HEK293 (cell line): ENCODE measurements around the gene BDH1.

Source experiments
- CTCF ChIA-PET: fragments of 350-600 bp; formaldehyde crosslinking; extraction: SDS; loops from one replicate; lab custom pipeline; 2021; ENCODE audit warnings: antibody characterized with exemption; lab: Yijun Ruan, JAX
- POLR2A ChIA-PET: fragments of 300-600 bp; formaldehyde crosslinking; extraction: SDS; loops from one replicate; lab custom pipeline; 2020; ENCODE audit warnings: antibody characterized with exemption, inconsistent platforms; lab: Yijun Ruan, JAX
- H3K27ac ChIP-seq: fragments of 200-500 bp; sonication (Bioruptor generic); 2 replicates; pipeline ENCODE4 v1.5.1; 2014; ENCODE audit warnings: low read depth, low read length, control low read depth, inconsistent platforms; ENCODE audit errors: extremely low read depth
- H3K36me3 ChIP-seq, 2 experiments: fragments of 200-500 bp in 1 of 2; sonication (Bioruptor generic) in 1 of 2; 1 replicate in 1 of 2; 2 replicates in 1 of 2; pipeline ENCODE4 v1.5.1; 2014 to 2017; ENCODE audit warnings: inconsistent platforms in 2 of 2, low read length in 2 of 2; ENCODE audit not compliant: control insufficient read depth in 2 of 2, insufficient read depth in 1 of 2
- H3K4me1 ChIP-seq: fragments of 200-500 bp; sonication (Bioruptor generic); 2 replicates; pipeline ENCODE4 v1.5.1; 2014; ENCODE audit warnings: mild to moderate bottlenecking, low read length, inconsistent platforms; ENCODE audit not compliant: control insufficient read depth, insufficient read depth
- H3K4me3 ChIP-seq: 2 replicates; pipeline ENCODE4 v1.5.1; 2011; ENCODE audit warnings: low read depth, mild to moderate bottlenecking, control low read depth, low read length, moderate library complexity
- H3K9me3 ChIP-seq: fragments of 200-500 bp; sonication (Bioruptor generic); 2 replicates; pipeline ENCODE4 v1.5.1; 2014; ENCODE audit warnings: low read depth, low read length, inconsistent platforms; ENCODE audit not compliant: control insufficient read depth, insufficient read depth
- BCL11B ChIP-seq: fragments of 450-650 bp; formaldehyde crosslinking; IDR thresholded peaks from 2 replicates; pipeline ENCODE4 v1.5.1; 2016; ENCODE audit warnings: low read depth, missing biosample characterization, missing genetic modification characterization
- GLI2 ChIP-seq: fragments of 450-650 bp; formaldehyde crosslinking; IDR thresholded peaks from 2 replicates; pipeline ENCODE4; 2017; ENCODE audit warnings: missing biosample characterization, missing genetic modification characterization, low read depth, borderline replicate concordance
- KLF1 ChIP-seq: fragments of 450-650 bp; formaldehyde crosslinking; IDR thresholded peaks from 2 replicates; pipeline ENCODE4 v1.5.1; 2016; ENCODE audit warnings: missing biosample characterization, missing genetic modification characterization
- KLF8 ChIP-seq: fragments of 450-650 bp; formaldehyde crosslinking; IDR thresholded peaks from 2 replicates; pipeline ENCODE4 v1.5.1; 2016; ENCODE audit warnings: missing biosample characterization, missing genetic modification characterization
- MEIS1 ChIP-seq: sonication (generic); formaldehyde crosslinking; IDR thresholded peaks from 2 replicates; pipeline ENCODE4 v1.8.1; 2022; ENCODE audit warnings: missing genetic modification reagents, mild to moderate bottlenecking, borderline replicate concordance
- ZBTB17 ChIP-seq: fragments of 450-650 bp; formaldehyde crosslinking; IDR thresholded peaks from 2 replicates; pipeline ENCODE4 v1.5.1; 2016; ENCODE audit warnings: missing biosample characterization, missing genetic modification characterization
- ZBTB7A ChIP-seq: fragments of 450-650 bp; formaldehyde crosslinking; IDR thresholded peaks from 2 replicates; pipeline ENCODE4 v1.5.1; 2016; ENCODE audit warnings: low read depth, missing biosample characterization, missing genetic modification characterization
- ZFHX2 ChIP-seq: fragments of 450-650 bp; formaldehyde crosslinking; conservative IDR thresholded peaks from 2 replicates; pipeline ENCODE4 v1.5.1; 2016; ENCODE audit warnings: missing biosample characterization, missing genetic modification characterization
- ZNF114 ChIP-seq: fragments of 450-650 bp; formaldehyde crosslinking; IDR thresholded peaks from 2 replicates; pipeline ENCODE4 v1.5.0; 2017; ENCODE audit warnings: missing biosample characterization, missing genetic modification characterization
- ZNF138 ChIP-seq: fragments of 450-650 bp; formaldehyde crosslinking; IDR thresholded peaks from 2 replicates; pipeline ENCODE4 v1.5.1; 2016; ENCODE audit warnings: missing biosample characterization, missing genetic modification characterization, borderline replicate concordance
- ZNF169 ChIP-seq: fragments of 450-650 bp; formaldehyde crosslinking; IDR thresholded peaks from 2 replicates; pipeline ENCODE4 v1.5.1; 2016; ENCODE audit warnings: missing biosample characterization, missing genetic modification characterization
- ZNF19 ChIP-seq: fragments of 450-650 bp; formaldehyde crosslinking; IDR thresholded peaks from 2 replicates; pipeline ENCODE4; 2016; ENCODE audit warnings: missing biosample characterization, missing genetic modification characterization, low read depth
- ZNF211 ChIP-seq: fragments of 450-650 bp; formaldehyde crosslinking; IDR thresholded peaks from 2 replicates; pipeline ENCODE4 v1.5.1; 2016; ENCODE audit warnings: low read depth, missing biosample characterization, missing genetic modification characterization
- ZNF248 ChIP-seq: fragments of 450-650 bp; formaldehyde crosslinking; IDR thresholded peaks from 2 replicates; pipeline ENCODE4 v1.5.1; 2017; ENCODE audit warnings: missing biosample characterization, missing genetic modification characterization
- ZNF266 ChIP-seq: fragments of 450-650 bp; formaldehyde crosslinking; IDR thresholded peaks from 2 replicates; pipeline ENCODE4 v1.5.1; 2016; ENCODE audit warnings: missing biosample characterization, missing genetic modification characterization, low read depth
- ZNF292 ChIP-seq: fragments of 450-650 bp; formaldehyde crosslinking; IDR thresholded peaks from 2 replicates; pipeline ENCODE4 v1.5.1; 2016; ENCODE audit warnings: low read depth, missing biosample characterization, missing genetic modification characterization, borderline replicate concordance
- ZNF585B ChIP-seq: fragments of 450-650 bp; formaldehyde crosslinking; IDR thresholded peaks from 2 replicates; pipeline ENCODE4 v1.5.1; 2016; ENCODE audit warnings: missing biosample characterization, missing genetic modification characterization
- ZNF621 ChIP-seq: fragments of 450-650 bp; formaldehyde crosslinking; IDR thresholded peaks from 2 replicates; pipeline ENCODE4 v1.5.1; 2017; ENCODE audit warnings: missing biosample characterization, missing genetic modification characterization
- ZNF658 ChIP-seq: fragments of 450-650 bp; formaldehyde crosslinking; IDR thresholded peaks from 2 replicates; pipeline ENCODE4; 2016; ENCODE audit warnings: missing biosample characterization, missing genetic modification characterization
- ZNF707 ChIP-seq: fragments of 450-650 bp; formaldehyde crosslinking; IDR thresholded peaks from 2 replicates; pipeline ENCODE4 v1.5.1; 2016; ENCODE audit warnings: missing biosample characterization, missing genetic modification characterization
- ZSCAN16 ChIP-seq: fragments of 450-650 bp; formaldehyde crosslinking; IDR thresholded peaks from 2 replicates; pipeline ENCODE4 v1.5.1; 2016; ENCODE audit warnings: missing biosample characterization, missing genetic modification characterization
- TF ChIP-seq, protein P1 (sequence below): fragments of 450-650 bp; formaldehyde crosslinking; IDR thresholded peaks from 2 replicates; pipeline ENCODE4 v1.5.1; 2016; ENCODE audit warnings: missing biosample characterization, missing genetic modification characterization
- TF ChIP-seq, protein P2 (sequence below): fragments of 450-650 bp; formaldehyde crosslinking; IDR thresholded peaks from 2 replicates; pipeline ENCODE4 v1.5.1; 2016; ENCODE audit warnings: missing biosample characterization, missing genetic modification characterization
- TF ChIP-seq, protein P3 (sequence below): fragments of 450-650 bp; formaldehyde crosslinking; IDR thresholded peaks from 2 replicates; pipeline ENCODE4 v1.5.1; 2016; ENCODE audit warnings: missing biosample characterization, missing genetic modification characterization

The BDH1 gene

DNA sequence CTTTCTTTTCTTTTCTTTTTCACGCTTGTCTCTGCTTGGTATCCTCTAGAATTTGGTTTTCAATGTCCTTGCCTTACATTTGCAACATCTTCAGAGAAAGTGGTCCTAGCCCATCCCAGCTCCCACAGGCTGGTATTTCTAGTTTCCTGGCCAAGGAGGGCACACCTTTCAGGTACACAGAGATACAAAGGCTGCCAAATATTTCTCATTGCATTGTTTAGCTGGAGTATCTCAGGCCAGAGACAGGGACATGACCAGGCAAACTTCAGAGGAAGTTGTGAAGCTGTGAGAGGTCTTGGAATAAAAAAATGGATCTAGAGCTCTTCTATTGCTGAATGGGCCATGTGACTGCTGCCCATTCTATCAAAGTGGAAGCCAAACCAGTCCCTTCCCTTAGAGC lies 68.9 kb downstream of the BDH1 start:
- no peaks in the 10 kb centered on the region for H3K36me3 ChIP-seq
- no peak overlapping the region for H3K27ac ChIP-seq
- ChIA-PET CTCF (interaction anchor here (1.1 kb wide), 1 partner anchor 14 kb away, joined by 3 read pairs; no protein-coding TSS in a partner anchor), POLR2A (no interaction called here)
- no peak overlapping the region for H3K4me3 ChIP-seq
- no peaks in the 10 kb centered on the region for H3K9me3 ChIP-seq
- H3K4me1 ChIP-seq: no peaks in the 10 kb centered on the region
- TF ChIP-seq, protein P1, sequence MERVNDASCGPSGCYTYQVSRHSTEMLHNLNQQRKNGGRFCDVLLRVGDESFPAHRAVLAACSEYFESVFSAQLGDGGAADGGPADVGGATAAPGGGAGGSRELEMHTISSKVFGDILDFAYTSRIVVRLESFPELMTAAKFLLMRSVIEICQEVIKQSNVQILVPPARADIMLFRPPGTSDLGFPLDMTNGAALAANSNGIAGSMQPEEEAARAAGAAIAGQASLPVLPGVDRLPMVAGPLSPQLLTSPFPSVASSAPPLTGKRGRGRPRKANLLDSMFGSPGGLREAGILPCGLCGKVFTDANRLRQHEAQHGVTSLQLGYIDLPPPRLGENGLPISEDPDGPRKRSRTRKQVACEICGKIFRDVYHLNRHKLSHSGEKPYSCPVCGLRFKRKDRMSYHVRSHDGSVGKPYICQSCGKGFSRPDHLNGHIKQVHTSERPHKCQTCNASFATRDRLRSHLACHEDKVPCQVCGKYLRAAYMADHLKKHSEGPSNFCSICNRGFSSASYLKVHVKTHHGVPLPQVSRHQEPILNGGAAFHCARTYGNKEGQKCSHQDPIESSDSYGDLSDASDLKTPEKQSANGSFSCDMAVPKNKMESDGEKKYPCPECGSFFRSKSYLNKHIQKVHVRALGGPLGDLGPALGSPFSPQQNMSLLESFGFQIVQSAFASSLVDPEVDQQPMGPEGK (tag by site-specific recombination): no peak
- TF ChIP-seq, protein P2, sequence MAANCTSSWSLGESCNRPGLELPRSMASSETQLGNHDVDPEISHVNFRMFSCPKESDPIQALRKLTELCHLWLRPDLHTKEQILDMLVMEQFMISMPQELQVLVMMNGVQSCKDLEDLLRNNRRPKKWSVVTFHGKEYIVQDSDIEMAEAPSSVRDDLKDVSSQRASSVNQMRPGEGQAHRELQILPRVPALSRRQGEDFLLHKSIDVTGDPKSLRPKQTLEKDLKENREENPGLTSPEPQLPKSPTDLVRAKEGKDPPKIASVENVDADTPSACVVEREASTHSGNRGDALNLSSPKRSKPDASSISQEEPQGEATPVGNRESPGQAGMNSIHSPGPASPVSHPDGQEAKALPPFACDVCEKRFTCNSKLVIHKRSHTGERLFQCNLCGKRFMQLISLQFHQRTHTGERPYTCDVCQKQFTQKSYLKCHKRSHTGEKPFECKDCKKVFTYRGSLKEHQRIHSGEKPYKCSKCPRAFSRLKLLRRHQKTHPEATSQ (tag by site-specific recombination): no peak
- TF ChIP-seq ZSCAN16 (no peak), ZNF621 (tag by site-specific recombination) (no peak), ZNF266 (no peak)
- TF ChIP-seq, protein P3, sequence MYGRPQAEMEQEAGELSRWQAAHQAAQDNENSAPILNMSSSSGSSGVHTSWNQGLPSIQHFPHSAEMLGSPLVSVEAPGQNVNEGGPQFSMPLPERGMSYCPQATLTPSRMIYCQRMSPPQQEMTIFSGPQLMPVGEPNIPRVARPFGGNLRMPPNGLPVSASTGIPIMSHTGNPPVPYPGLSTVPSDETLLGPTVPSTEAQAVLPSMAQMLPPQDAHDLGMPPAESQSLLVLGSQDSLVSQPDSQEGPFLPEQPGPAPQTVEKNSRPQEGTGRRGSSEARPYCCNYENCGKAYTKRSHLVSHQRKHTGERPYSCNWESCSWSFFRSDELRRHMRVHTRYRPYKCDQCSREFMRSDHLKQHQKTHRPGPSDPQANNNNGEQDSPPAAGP (tag by site-specific recombination): no peak

DNA sequence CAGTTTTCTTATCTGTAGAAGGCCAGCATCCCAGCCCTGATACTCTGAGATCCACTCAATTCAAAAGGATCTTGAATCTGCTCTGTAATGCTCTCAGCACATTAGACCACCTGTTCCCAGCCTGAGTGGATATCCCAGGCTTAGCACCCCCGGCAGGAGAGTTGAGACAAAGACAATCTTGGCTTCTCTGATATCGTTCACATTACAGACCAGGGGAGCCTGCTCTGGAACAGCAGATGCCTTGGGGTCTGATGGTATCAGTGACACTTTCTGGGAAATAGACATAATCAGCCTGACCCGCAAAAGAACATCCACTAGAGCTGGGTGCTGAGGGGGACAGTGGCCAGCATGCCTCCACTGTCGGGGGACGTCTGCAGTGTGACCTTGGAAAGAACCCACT lies 70.6 kb downstream of the BDH1 start:
- CTCF ChIA-PET: no interaction called here
- H3K4me1 ChIP-seq: no peaks in the 10 kb centered on the region
- no peak for TF ChIP-seq ZNF707 (tag by site-specific recombination)
- no peak for TF ChIP-seq MEIS1
- TF ChIP-seq ZNF585B (tag by site-specific recombination): no peak
- TF ChIP-seq, protein P1 (tag by site-specific recombination): no peak
- no peak for TF ChIP-seq ZNF211 (tag by site-specific recombination)
- no peak for TF ChIP-seq ZBTB17 (tag by site-specific recombination)
- no peak for TF ChIP-seq ZSCAN16
- no peak for TF ChIP-seq GLI2 (tag by site-specific recombination)
- no peak for TF ChIP-seq ZNF292
- no peak for TF ChIP-seq ZNF138 (tag by site-specific recombination)
- TF ChIP-seq ZNF658 (tag by site-specific recombination): no peak
- TF ChIP-seq BCL11B (tag by site-specific recombination): no peak
- no peak for TF ChIP-seq ZNF169 (tag by site-specific recombination)
- TF ChIP-seq ZNF19 (tag by site-specific recombination): no peak
- TF ChIP-seq ZFHX2: no peak
- no peak for TF ChIP-seq ZNF114 (tag by site-specific recombination)
- TF ChIP-seq ZNF248: no peak
- no peak for TF ChIP-seq ZBTB7A (tag by site-specific recombination)
- no peak for TF ChIP-seq KLF8 (tag by site-specific recombination)
- TF ChIP-seq KLF1 (tag by site-specific recombination): no peak
- TF ChIP-seq, all 188 proteins: peak for 0
- H3K4me3 ChIP-seq: no peak overlapping the region
- no peaks in the 10 kb centered on the region for H3K9me3 ChIP-seq
- H3K36me3 ChIP-seq: no peaks in the 10 kb centered on the region
- POLR2A ChIA-PET: no interaction called here
- no peak overlapping the region for H3K27ac ChIP-seq
